ENCODE measurements around the gene PDE4A. TPM values are rescaled to one million over a fixed set of nuclear protein-coding genes. Genes with fewer than 3 reads are reported as not detected.

Gene PDE4A
- total and polyA plus RNA-seq, 2 donors (not counting 1 experiment from before 2014, with no cell fraction given) = 3.6 to 4.1 TPM

DNA sequence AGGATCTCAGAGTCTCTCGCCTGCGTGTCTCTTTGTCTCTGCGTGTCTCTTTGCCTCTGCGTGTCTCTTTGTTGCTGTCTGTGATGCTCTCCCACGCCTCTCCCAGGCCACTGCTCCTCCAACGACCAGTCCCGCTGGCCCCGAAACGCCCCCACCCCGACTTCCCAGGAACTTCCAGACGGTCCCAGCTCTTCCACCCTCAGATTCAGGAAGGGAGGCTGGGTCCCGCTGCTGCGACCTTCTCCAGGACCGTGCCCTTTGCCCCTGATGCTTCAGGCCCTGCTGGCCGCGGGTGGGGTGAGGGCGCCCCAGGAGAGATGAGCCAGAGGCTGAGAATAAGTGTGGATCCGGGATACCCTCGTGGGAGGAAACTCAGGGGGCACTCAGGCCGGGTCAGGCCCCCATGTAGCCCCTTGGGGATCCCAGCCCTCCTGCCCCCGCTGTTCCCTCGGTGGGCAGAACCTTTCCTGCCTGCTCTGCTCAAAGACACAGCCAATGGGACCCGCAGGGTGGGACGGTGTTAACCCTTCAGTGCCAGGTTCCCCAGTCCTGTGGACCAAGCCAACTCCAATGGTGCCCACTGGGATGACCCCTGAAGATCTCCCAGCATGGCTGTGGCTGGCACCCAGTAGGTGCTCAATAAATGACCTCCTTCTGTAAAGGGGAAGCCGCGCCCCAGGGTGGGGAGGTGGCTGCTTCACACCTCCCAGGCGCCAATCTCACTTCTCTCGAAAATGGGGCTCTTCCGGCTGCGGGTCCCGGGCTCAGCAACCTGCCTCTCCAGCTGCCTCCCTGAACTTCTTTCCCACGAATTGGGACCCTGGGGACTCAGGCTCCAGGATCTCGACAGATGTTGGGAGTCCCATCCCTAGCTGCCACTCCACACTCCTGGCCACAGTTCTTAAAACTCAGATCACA lies 98.4 kb downstream of the PDE4A start:
- TF ChIP-seq, protein P1, sequence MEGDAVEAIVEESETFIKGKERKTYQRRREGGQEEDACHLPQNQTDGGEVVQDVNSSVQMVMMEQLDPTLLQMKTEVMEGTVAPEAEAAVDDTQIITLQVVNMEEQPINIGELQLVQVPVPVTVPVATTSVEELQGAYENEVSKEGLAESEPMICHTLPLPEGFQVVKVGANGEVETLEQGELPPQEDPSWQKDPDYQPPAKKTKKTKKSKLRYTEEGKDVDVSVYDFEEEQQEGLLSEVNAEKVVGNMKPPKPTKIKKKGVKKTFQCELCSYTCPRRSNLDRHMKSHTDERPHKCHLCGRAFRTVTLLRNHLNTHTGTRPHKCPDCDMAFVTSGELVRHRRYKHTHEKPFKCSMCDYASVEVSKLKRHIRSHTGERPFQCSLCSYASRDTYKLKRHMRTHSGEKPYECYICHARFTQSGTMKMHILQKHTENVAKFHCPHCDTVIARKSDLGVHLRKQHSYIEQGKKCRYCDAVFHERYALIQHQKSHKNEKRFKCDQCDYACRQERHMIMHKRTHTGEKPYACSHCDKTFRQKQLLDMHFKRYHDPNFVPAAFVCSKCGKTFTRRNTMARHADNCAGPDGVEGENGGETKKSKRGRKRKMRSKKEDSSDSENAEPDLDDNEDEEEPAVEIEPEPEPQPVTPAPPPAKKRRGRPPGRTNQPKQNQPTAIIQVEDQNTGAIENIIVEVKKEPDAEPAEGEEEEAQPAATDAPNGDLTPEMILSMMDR (conservative IDR thresholded peaks at IDR 0.05 in 1 of 2, IDR thresholded peaks at IDR 0.05 in 1 of 2; ENCODE audit: low read depth in 1 of 2, low read length in 2 of 2) = no peak
- TF ChIP-seq EZH2 (IDR thresholded peaks at IDR 0.05; ENCODE audit: low read length, missing control alignments) = no peak
- no peaks in the 10 kb centered on the region for H4K20me1 ChIP-seq (ENCODE audit: control insufficient read depth, extremely low read depth, insufficient read depth, low read length)
- peaks cover 4% of the 10 kb centered on the region for H3K4me1 ChIP-seq (ENCODE audit: control insufficient read depth, extremely low read depth, insufficient read depth, low read length)
- H3K4me3 ChIP-seq (replicated peaks in 1 of 4; ENCODE audit: control extremely low read depth in 1 of 4, insufficient read depth in 1 of 4, low read depth in 3 of 4, low read length in 4 of 4) = no peak overlapping the region
- no peaks in the 10 kb centered on the region for H3K9me3 ChIP-seq (ENCODE audit: control insufficient read depth, insufficient read depth, low read depth, low read length)
- no peak overlapping the region for H3K4me2 ChIP-seq (ENCODE audit: extremely low read depth, insufficient read depth, low read length)
- H2AFZ ChIP-seq (ENCODE audit: low read length) = no peak overlapping the region
- H3K9ac ChIP-seq (ENCODE audit: insufficient read depth, low read length) = no peak overlapping the region
- no peaks in the 10 kb centered on the region for H3K36me3 ChIP-seq (ENCODE audit: control insufficient read depth, insufficient read depth, low read length)
- no peaks in the 10 kb centered on the region for H3K79me2 ChIP-seq (ENCODE audit: control insufficient read depth, insufficient read depth, low read length)
- DNase-seq (ENCODE audit: low read depth in 2 of 2) = no peak
- H3K27me3 ChIP-seq (ENCODE audit: control insufficient read depth, insufficient read depth, low read length) = peaks cover 37% of the 10 kb centered on the region
- H3K27ac ChIP-seq (ENCODE audit: insufficient read depth, low read length) = no peak overlapping the region

Other genes starting within 250 kb of the PDE4A start
- gene DNMT1, start 225.6 kb upstream of the PDE4A start, total RNA-seq = 22.6 and 33.7 TPM in 2 replicates
- 36.7 and 88.4 TPM in 2 replicates for gene DNMT1, start 225.6 kb upstream of the PDE4A start, polyA plus RNA-seq
- 25.9 and 39.3 TPM in 2 replicates for gene S1PR2, start 189.2 kb upstream of the PDE4A start, total RNA-seq
- gene S1PR2, start 189.2 kb upstream of the PDE4A start, polyA plus RNA-seq = 29.6 and 30.4 TPM in 2 replicates
- gene MRPL4, start 168.3 kb upstream of the PDE4A start, total RNA-seq = 16.7 and 17.2 TPM in 2 replicates
- 25.7 and 40.4 TPM in 2 replicates for gene MRPL4, start 168.3 kb upstream of the PDE4A start, polyA plus RNA-seq
- 8.9 and 15.9 TPM in 2 replicates for gene ICAM1, start 149.4 kb upstream of the PDE4A start, total RNA-seq
- gene ICAM1, start 149.4 kb upstream of the PDE4A start, polyA plus RNA-seq = 6.9 and 15.2 TPM in 2 replicates
- gene ICAM4, start 133.6 kb upstream of the PDE4A start, total RNA-seq = 1.8 and 4.1 TPM in 2 replicates
- gene ICAM4, start 133.6 kb upstream of the PDE4A start, polyA plus RNA-seq = 0.42 and 0.58 TPM in 2 replicates
- 1.8 and 2.5 TPM in 2 replicates for gene ICAM5, start 130.6 kb upstream of the PDE4A start, total RNA-seq
- 0.47 and 0.55 TPM in 2 replicates for gene ICAM5, start 130.6 kb upstream of the PDE4A start, polyA plus RNA-seq
- gene ZGLP1, start 110.7 kb upstream of the PDE4A start, total RNA-seq = 0.51 and 0.66 TPM in 2 replicates
- gene ZGLP1, start 110.7 kb upstream of the PDE4A start, polyA plus RNA-seq = 0.35 TPM in 2 replicates
- gene FDX2, start 104.5 kb upstream of the PDE4A start, total RNA-seq = 14.1 and 21.0 TPM in 2 replicates
- gene FDX2, start 104.5 kb upstream of the PDE4A start, polyA plus RNA-seq = 14.0 and 20.8 TPM in 2 replicates
- gene RAVER1, start 87.0 kb upstream of the PDE4A start, total RNA-seq = 4.9 and 5.6 TPM in 2 replicates
- gene RAVER1, start 87.0 kb upstream of the PDE4A start, polyA plus RNA-seq = 2.3 and 4.3 TPM in 2 replicates
- 4.3 and 5.1 TPM in 2 replicates for gene ICAM3, start 80.9 kb upstream of the PDE4A start, total RNA-seq
- 4.5 and 7.1 TPM in 2 replicates for gene ICAM3, start 80.9 kb upstream of the PDE4A start, polyA plus RNA-seq
- gene TYK2, start 40.0 kb upstream of the PDE4A start, total RNA-seq = 72.4 and 95.5 TPM in 2 replicates
- 17.4 and 24.0 TPM in 2 replicates for gene TYK2, start 40.0 kb upstream of the PDE4A start, polyA plus RNA-seq
- gene CDC37, start 17.0 kb upstream of the PDE4A start, total RNA-seq = 108 and 129 TPM in 2 replicates
- 266 and 342 TPM in 2 replicates for gene CDC37, start 17.0 kb upstream of the PDE4A start, polyA plus RNA-seq
- gene KEAP1, start 82.8 kb downstream of the PDE4A start, total RNA-seq = 81.7 and 103 TPM in 2 replicates
- gene KEAP1, start 82.8 kb downstream of the PDE4A start, polyA plus RNA-seq = 36.1 and 51.3 TPM in 2 replicates
- under 0.01 TPM in 1 of 2 replicates, not detected in the other for gene S1PR5, start 96.9 kb downstream of the PDE4A start, total RNA-seq
- gene S1PR5, start 96.9 kb downstream of the PDE4A start, polyA plus RNA-seq = 0.02 and 0.19 TPM in 2 replicates
- gene ATG4D, start 123.4 kb downstream of the PDE4A start, total RNA-seq = 13.4 and 14.9 TPM in 2 replicates
- 7.2 and 12.8 TPM in 2 replicates for gene ATG4D, start 123.4 kb downstream of the PDE4A start, polyA plus RNA-seq
- gene KRI1, start 145.5 kb downstream of the PDE4A start, total RNA-seq = 8.6 and 10.0 TPM in 2 replicates
- 9.4 and 12.6 TPM in 2 replicates for gene KRI1, start 145.5 kb downstream of the PDE4A start, polyA plus RNA-seq
- gene CDKN2D, start 148.4 kb downstream of the PDE4A start, total RNA-seq = 3.9 and 10.7 TPM in 2 replicates
- 9.7 and 15.7 TPM in 2 replicates for gene CDKN2D, start 148.4 kb downstream of the PDE4A start, polyA plus RNA-seq
- gene AP1M2, start 166.8 kb downstream of the PDE4A start, total RNA-seq = 0.17 TPM in 1 of 2 replicates, not detected in the other
- 0.16 and 0.45 TPM in 2 replicates for gene AP1M2, start 166.8 kb downstream of the PDE4A start, polyA plus RNA-seq
- gene SLC44A2, start 205.0 kb downstream of the PDE4A start, total RNA-seq = 25.9 and 91.3 TPM in 2 replicates
- gene SLC44A2, start 205.0 kb downstream of the PDE4A start, polyA plus RNA-seq = 96.9 and 173 TPM in 2 replicates
- gene ILF3, start 233.8 kb downstream of the PDE4A start, total RNA-seq = 55.0 and 78.4 TPM in 2 replicates
- gene ILF3, start 233.8 kb downstream of the PDE4A start, polyA plus RNA-seq = 109 and 163 TPM in 2 replicates

All from fibroblast of lung (primary cell).